IMR-90 (cell line): ENCODE measurements around the gene ISG20. TPM values are rescaled to one million over a fixed set of nuclear protein-coding genes. Genes with fewer than 3 reads are reported as not detected.
A peak's percentile ranks its signal among the peaks of the same experiment; 100 is the strongest.

Source experiments
- ATAC-seq: fragments of 200-7000 bp; cut with Tn5 transposase; 2 replicates; pipeline ENCODE4 v1.9.1; 2020; ENCODE audit warnings: low read depth, mild to moderate bottlenecking, moderate library complexity
- BruUV-seq: library from RNA; stranded (reverse); fragments of 400-500 nt; replicated peaks from 2 replicates; lab custom pipeline; 2021; lab: Mats Ljungman, UMichigan
- CTCF ChIA-PET: fragments of 300-600 bp; formaldehyde crosslinking; extraction: SDS; loops from one replicate; lab custom pipeline; 2021; ENCODE audit warnings: antibody characterized with exemption; lab: Yijun Ruan, JAX
- POLR2A ChIA-PET: fragments of 300-600 bp; sonication (Branson Sonifier 250); formaldehyde crosslinking; loops from one replicate; lab custom pipeline; 2022; ENCODE audit warnings: antibody characterized with exemption; ENCODE audit not compliant: unreplicated experiment; lab: Charles Lee
- DNase-seq: peaks from one replicate; pipeline ENCODE4 v3.0.0; 2013
- H2AFZ ChIP-seq: replicated peaks from 2 replicates; pipeline ENCODE3; 2013; ENCODE audit warnings: low read length, mild to moderate bottlenecking; ENCODE audit not compliant: poor library complexity
- H2AK5ac ChIP-seq: 2 replicates; pipeline ENCODE4 v1.6.1; 2013; ENCODE audit warnings: low read depth, low read length, inconsistent platforms
- H2AK9ac ChIP-seq: replicated peaks from 2 replicates; pipeline ENCODE3; 2013; ENCODE audit warnings: mild to moderate bottlenecking, low read depth, low read length, moderate library complexity; ENCODE audit not compliant: poor library complexity
- H2BK120ac ChIP-seq: 2 replicates; pipeline ENCODE4 v1.6.1; 2013; ENCODE audit warnings: low read depth, low read length, inconsistent platforms
- H2BK15ac ChIP-seq: 3 replicates; pipeline ENCODE4 v1.6.1; 2013; ENCODE audit warnings: low read depth, low read length, inconsistent platforms
- H2BK20ac ChIP-seq: 2 replicates; pipeline ENCODE4 v1.6.1; 2013; ENCODE audit warnings: low read depth, mild to moderate bottlenecking, inconsistent platforms, low read length, moderate library complexity
- H2BK5ac ChIP-seq: 2 replicates; pipeline ENCODE4 v1.6.1; 2013; ENCODE audit warnings: mild to moderate bottlenecking, low read depth, low read length, inconsistent platforms; ENCODE audit not compliant: poor library complexity, severe bottlenecking
- H3K14ac ChIP-seq: replicated peaks from 2 replicates; pipeline ENCODE4 v1.6.1; 2013; ENCODE audit warnings: low read depth, low read length, inconsistent platforms
- H3K18ac ChIP-seq: 2 replicates; pipeline ENCODE4 v1.6.1; 2013; ENCODE audit warnings: low read depth, low read length, control low read depth
- H3K23ac ChIP-seq: 2 replicates; pipeline ENCODE4 v1.6.1; 2013; ENCODE audit warnings: low read depth, low read length, inconsistent platforms
- H3K27ac ChIP-seq: 2 replicates; pipeline ENCODE4 v1.5.1; 2013; ENCODE audit warnings: mild to moderate bottlenecking, control low read depth, low read length; ENCODE audit not compliant: insufficient read depth
- H3K27me3 ChIP-seq: 2 replicates; pipeline ENCODE4 v1.6.1; 2013; ENCODE audit warnings: low read length; ENCODE audit not compliant: control insufficient read depth, insufficient read depth
- H3K36me3 ChIP-seq: 2 replicates; pipeline ENCODE4 v1.6.1; 2013; ENCODE audit warnings: low read length, mixed read lengths; ENCODE audit not compliant: control insufficient read depth, insufficient read depth
- H3K4ac ChIP-seq: 2 replicates; pipeline ENCODE4 v1.6.1; 2013; ENCODE audit warnings: low read depth, low read length, inconsistent platforms
- H3K4me1 ChIP-seq: 2 replicates; pipeline ENCODE4 v1.6.1; 2013; ENCODE audit warnings: low read length, mixed read lengths; ENCODE audit not compliant: control insufficient read depth, insufficient read depth
- H3K4me2 ChIP-seq: 2 replicates; pipeline ENCODE4 v1.6.1; 2013; ENCODE audit warnings: low read depth, mild to moderate bottlenecking, control low read depth, low read length, moderate library complexity
- H3K4me3 ChIP-seq: 2 replicates; pipeline ENCODE4 v1.5.1; 2013; ENCODE audit warnings: low read depth, mild to moderate bottlenecking, control low read depth, low read length, moderate library complexity; ENCODE audit not compliant: insufficient read depth
- H3K56ac ChIP-seq: 2 replicates; pipeline ENCODE4 v1.6.1; 2013; ENCODE audit warnings: low read length, inconsistent platforms; ENCODE audit not compliant: insufficient read depth; ENCODE audit errors: extremely low read depth
- H3K79me1 ChIP-seq, 2 experiments: 2 replicates each; pipeline ENCODE4 v1.6.1; 2013; ENCODE audit warnings: low read length in 2 of 2, inconsistent platforms in 1 of 2, low read depth in 1 of 2
- H3K9ac ChIP-seq: 2 replicates; pipeline ENCODE4 v1.6.1; 2013; ENCODE audit warnings: low read depth, low read length, control low read depth
- H3K9me1 ChIP-seq: 2 replicates; pipeline ENCODE4 v1.6.1; 2013; ENCODE audit warnings: low read length, inconsistent platforms; ENCODE audit not compliant: insufficient read depth
- H3K9me3 ChIP-seq: 2 replicates; pipeline ENCODE4 v1.6.1; 2013; ENCODE audit warnings: low read length; ENCODE audit not compliant: control insufficient read depth, insufficient read depth
- H4K20me1 ChIP-seq: 2 replicates; pipeline ENCODE4 v1.6.1; 2013; ENCODE audit warnings: low read length, inconsistent platforms; ENCODE audit not compliant: insufficient read depth
- H4K5ac ChIP-seq: 2 replicates; pipeline ENCODE4 v1.6.1; 2013; ENCODE audit warnings: mild to moderate bottlenecking, low read depth, low read length, control low read depth
- H4K8ac ChIP-seq, 2 experiments: 2 replicates each; pipeline ENCODE4 v1.6.1; 2013; ENCODE audit warnings: low read depth in 2 of 2, low read length in 2 of 2, control low read depth in 1 of 2, inconsistent platforms in 1 of 2
- H4K91ac ChIP-seq: 2 replicates; pipeline ENCODE4 v1.6.1; 2013; ENCODE audit warnings: low read depth, low read length, inconsistent platforms; ENCODE audit not compliant: insufficient read depth
- CHD1 ChIP-seq: IDR thresholded peaks from 2 replicates; pipeline ENCODE4 v1.6.1; 2012; ENCODE audit warnings: low read depth, low read length, improper control_type of control experiment
- MXI1 ChIP-seq: IDR thresholded peaks from 2 replicates; pipeline ENCODE4 v1.6.1; 2012; ENCODE audit warnings: low read depth, mild to moderate bottlenecking, low read length, moderate library complexity, borderline replicate concordance
- POLR2A ChIP-seq: IDR thresholded peaks from 2 replicates; pipeline ENCODE4 v1.6.1; 2012; ENCODE audit warnings: mild to moderate bottlenecking, low read depth, low read length
- RCOR1 ChIP-seq: IDR thresholded peaks from 2 replicates; pipeline ENCODE4 v1.6.1; 2012; ENCODE audit warnings: mild to moderate bottlenecking, low read length, improper control_type of control experiment; ENCODE audit not compliant: insufficient replicate concordance
- RFX5 ChIP-seq: IDR thresholded peaks from 2 replicates; pipeline ENCODE4 v1.8.0; 2012; ENCODE audit warnings: low read depth, mild to moderate bottlenecking, low read length, moderate library complexity
- SMC3 ChIP-seq: fragments of 150-350 bp; IDR thresholded peaks from 2 replicates; pipeline ENCODE4 v1.6.1; 2016; ENCODE audit warnings: low read depth, mild to moderate bottlenecking, antibody characterized with exemption, low read length, moderate library complexity
- WGBS, 2 experiments: methylation state at CpG; one replicate each; pipeline versions ENCODE4 v1.1.5 to v1.1.7; 2013; ENCODE audit warnings: missing lambda C conversion rate in 2 of 2; ENCODE audit not compliant: insufficient read length in 1 of 2; ENCODE audit errors: extremely low coverage in 2 of 2; 5-methylcytosine and 5-hydroxymethylcytosine counted together
- dilution Hi-C: fragments of 300-500 bp; cut with HindIII; formaldehyde crosslinking; loops from one replicate; pipeline ENCODE4 v1.14.3; 2018; ENCODE audit warnings: low sequenced_read_pairs; ENCODE audit not compliant: unreplicated experiment
- in situ Hi-C: fragments of 300-500 bp; cut with MboI; formaldehyde crosslinking; loops from 3 replicates; pipeline ENCODE4 v1.14.3; 2019; ENCODE audit warnings: low sequenced_read_pairs, inconsistent platforms, mixed read lengths
- intact Hi-C: fragments of 100-400 bp; cut with micrococcal nuclease; formaldehyde crosslinking; loops from 2 replicates; pipeline ENCODE4 v1.10.0; 2022
- polyA plus RNA-seq, 3 experiments: library from polyadenylated mRNA; depleted of rRNA; stranded (reverse); fragments of >200 nt; gene quantifications; 2 replicates each; pipeline ENCODE4 v1.2.3, GENCODE V29; 2012; ENCODE audit warnings: low replicate concordance in 1 of 3
- total RNA-seq: library from RNA; depleted of rRNA; stranded (reverse); fragments of >200 nt; gene quantifications from 2 replicates; pipeline ENCODE4 v1.2.3, GENCODE V29; 2012
- TF ChIP-seq, protein P1 (sequence below): conservative IDR thresholded peaks from 2 replicates; pipeline ENCODE4 v1.5.1; 2012; ENCODE audit warnings: mild to moderate bottlenecking, low read depth, low read length, improper control_type of control experiment
- TF ChIP-seq, protein P2 (sequence below): fragments of 150-350 bp; IDR thresholded peaks from 2 replicates; pipeline ENCODE4 v1.6.1; 2016; ENCODE audit warnings: low read depth, mild to moderate bottlenecking, low read length, moderate library complexity, borderline replicate concordance

ISG20 gene
- total and polyA plus RNA-seq, 2 of the 4 experiments (the other 2 are of a cell fraction) = 0.72 to 1.2 TPM

DNA sequence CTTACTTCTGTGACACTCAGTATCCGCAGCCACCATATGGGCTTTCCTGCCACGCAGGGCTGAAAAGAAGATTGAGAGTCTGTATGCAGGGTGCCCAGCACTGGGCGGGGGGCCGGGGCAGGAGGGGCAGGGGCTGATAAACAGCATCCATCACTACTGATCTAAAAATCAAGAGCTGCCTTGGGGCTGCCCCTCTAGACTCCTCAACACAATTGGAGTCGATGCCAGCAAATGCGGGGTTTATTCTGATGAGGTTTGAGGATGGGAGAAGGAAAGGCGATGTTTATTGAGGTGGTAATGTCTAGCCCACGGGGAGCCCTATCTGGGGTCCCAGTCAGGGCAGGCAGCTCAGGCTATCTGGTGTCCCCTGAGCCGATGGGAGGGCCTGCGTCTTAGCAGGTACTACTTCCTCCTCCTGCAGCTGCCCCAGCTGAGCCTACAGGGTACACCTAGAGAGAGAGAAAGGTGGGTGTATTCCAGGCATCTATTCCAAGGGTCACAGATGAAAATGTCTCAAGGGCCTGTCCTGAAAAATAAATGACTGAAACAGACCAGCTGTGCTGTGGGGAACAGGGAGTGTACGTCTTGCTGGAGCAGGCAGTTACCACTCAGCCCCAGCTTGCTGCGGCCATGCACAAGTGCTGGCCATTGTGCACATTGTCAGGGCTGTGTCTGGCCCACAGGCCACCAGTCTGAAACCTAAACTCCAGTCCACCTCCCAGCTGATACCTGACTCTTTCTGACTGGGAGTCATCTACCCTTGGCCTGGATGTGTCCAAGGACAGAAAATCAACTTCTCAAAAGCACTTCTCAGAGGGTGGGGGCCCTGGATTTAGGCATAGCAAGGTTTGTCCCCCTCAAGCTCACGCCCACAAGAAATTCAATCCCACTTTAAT is 19.5 kb downstream of the ISG20 start:
- intact Hi-C loops (loop anchor here (5.0 kb wide), 2 partner anchors 359 to 399 kb away; no protein-coding TSS in a partner anchor), in situ Hi-C loops (loop anchor here (25.0 kb wide), 2 partner anchors 179 to 504 kb away; no protein-coding TSS in a partner anchor), dilution Hi-C loops (no loop called here)
- Histone ChIP-seq H2AFZ (peak overlapping the region; percentile 9), H3K4me2 (no peak overlapping the region), H3K27me3 (no peaks in the 10 kb centered on the region), H2BK15ac (peak overlapping the region; percentile 59; the same call in 1 of the 3 replicates), H4K5ac (no peak overlapping the region), H3K4me3 (no peak overlapping the region), H4K91ac (0 out of 2 replicates have a peak overlapping the region, but pooled peaks have one; percentile 4), H3K9me1 (peaks cover 7% of the 10 kb centered on the region), H3K36me3 (no peaks in the 10 kb centered on the region), H3K79me1 (no peaks in the 10 kb centered on the region), H2AK5ac (no peak overlapping the region; the same call in 1 of the 2 replicates), H3K14ac (0 out of 2 replicates have a peak overlapping the region, but pooled peaks have one; percentile 45), H4K8ac (no peak overlapping the region; a peak in 2 of 4 replicates), H3K23ac (no peak overlapping the region), H3K27ac (no peak overlapping the region), H4K20me1 (no peaks in the 10 kb centered on the region), H2BK120ac (peak overlapping the region; percentile 19; the same call in 1 of the 2 replicates), H2AK9ac (no peak overlapping the region), H3K9me3 (no peaks in the 10 kb centered on the region), H2BK5ac (no peak overlapping the region), H3K9ac (no peak overlapping the region), H3K4ac (peak overlapping the region; percentile 12; the same call in 1 of the 2 replicates), H3K4me1 (peaks cover 13% of the 10 kb centered on the region), H2BK20ac (peak overlapping the region; percentile 26; the same call in 1 of the 2 replicates), H3K56ac (no peak overlapping the region), H3K18ac (no peak overlapping the region)
- no TSS peak for BruUV-seq
- no peak for DNase-seq
- TF ChIP-seq, protein P1, sequence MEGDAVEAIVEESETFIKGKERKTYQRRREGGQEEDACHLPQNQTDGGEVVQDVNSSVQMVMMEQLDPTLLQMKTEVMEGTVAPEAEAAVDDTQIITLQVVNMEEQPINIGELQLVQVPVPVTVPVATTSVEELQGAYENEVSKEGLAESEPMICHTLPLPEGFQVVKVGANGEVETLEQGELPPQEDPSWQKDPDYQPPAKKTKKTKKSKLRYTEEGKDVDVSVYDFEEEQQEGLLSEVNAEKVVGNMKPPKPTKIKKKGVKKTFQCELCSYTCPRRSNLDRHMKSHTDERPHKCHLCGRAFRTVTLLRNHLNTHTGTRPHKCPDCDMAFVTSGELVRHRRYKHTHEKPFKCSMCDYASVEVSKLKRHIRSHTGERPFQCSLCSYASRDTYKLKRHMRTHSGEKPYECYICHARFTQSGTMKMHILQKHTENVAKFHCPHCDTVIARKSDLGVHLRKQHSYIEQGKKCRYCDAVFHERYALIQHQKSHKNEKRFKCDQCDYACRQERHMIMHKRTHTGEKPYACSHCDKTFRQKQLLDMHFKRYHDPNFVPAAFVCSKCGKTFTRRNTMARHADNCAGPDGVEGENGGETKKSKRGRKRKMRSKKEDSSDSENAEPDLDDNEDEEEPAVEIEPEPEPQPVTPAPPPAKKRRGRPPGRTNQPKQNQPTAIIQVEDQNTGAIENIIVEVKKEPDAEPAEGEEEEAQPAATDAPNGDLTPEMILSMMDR = no peak
- no peak for TF ChIP-seq POLR2A
- TF ChIP-seq SMC3 = no peak
- TF ChIP-seq RFX5 = no peak
- TF ChIP-seq, protein P2, sequence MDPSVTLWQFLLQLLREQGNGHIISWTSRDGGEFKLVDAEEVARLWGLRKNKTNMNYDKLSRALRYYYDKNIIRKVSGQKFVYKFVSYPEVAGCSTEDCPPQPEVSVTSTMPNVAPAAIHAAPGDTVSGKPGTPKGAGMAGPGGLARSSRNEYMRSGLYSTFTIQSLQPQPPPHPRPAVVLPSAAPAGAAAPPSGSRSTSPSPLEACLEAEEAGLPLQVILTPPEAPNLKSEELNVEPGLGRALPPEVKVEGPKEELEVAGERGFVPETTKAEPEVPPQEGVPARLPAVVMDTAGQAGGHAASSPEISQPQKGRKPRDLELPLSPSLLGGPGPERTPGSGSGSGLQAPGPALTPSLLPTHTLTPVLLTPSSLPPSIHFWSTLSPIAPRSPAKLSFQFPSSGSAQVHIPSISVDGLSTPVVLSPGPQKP = no peak
- TF ChIP-seq CHD1 = no peak
- no peak for TF ChIP-seq RCOR1
- no peak for TF ChIP-seq MXI1
- WGBS, 2 experiments = no CpG with 5 or more reads among the region's 13 CpGs
- ChIA-PET POLR2A (interaction anchor here (0.6 kb wide), 1 partner anchor 12 kb away, joined by 3 read pairs; no protein-coding TSS in a partner anchor), CTCF (interaction anchor here (3.1 kb wide), 1 partner anchor 176 kb away, joined by 16 read pairs; no protein-coding TSS in a partner anchor)
- no peak for ATAC-seq
